Vagina (tissue), 2 donors: ENCODE measurements around the gene TRIM15. TPM values are rescaled to one million over a fixed set of nuclear protein-coding genes. Genes with fewer than 3 reads are reported as not detected.

Experiments
- DNase-seq, 2 donors: peaks; one replicate each; pipeline ENCODE4 v3.0.0-alpha.2; 2017; ENCODE audit errors: extremely low spot score in 2 of 2
- H3K27ac ChIP-seq: fragments of 200-600 bp; sonication (generic); one replicate; pipeline ENCODE4 v1.5.1; 2019
- H3K27me3 ChIP-seq: fragments of 200-600 bp; sonication (generic); one replicate; pipeline ENCODE4 v1.5.1; 2019
- H3K36me3 ChIP-seq, 2 donors: fragments of 200-600 bp; sonication (generic); one replicate each; pipeline ENCODE4 v1.5.1; 2017 to 2019
- H3K4me1 ChIP-seq: fragments of 200-600 bp; sonication (generic); one replicate; pipeline ENCODE4 v1.5.1; 2019
- H3K4me3 ChIP-seq, 2 donors: fragments of 200-600 bp; sonication (generic); 1 replicate in 1 of 2; 2 replicates in 1 of 2; pipeline ENCODE4 v1.5.1; 2016 to 2019
- H3K9me3 ChIP-seq: fragments of 200-600 bp; sonication (generic); one replicate; pipeline ENCODE4 v1.5.1; 2019
- CTCF ChIP-seq, 3 experiments: fragments of 450-650 bp in 2 of 3; fragments of 200-600 bp in 1 of 3; sonication (generic) in 1 of 3; IDR thresholded peaks; one replicate each; pipeline ENCODE4 v1.5.1; 2017 to 2019; ENCODE audit warnings: antibody characterized with exemption in 3 of 3, mild to moderate bottlenecking in 2 of 3, moderate library complexity in 2 of 3
- POLR2A ChIP-seq, 2 donors: fragments of 450-650 bp; IDR thresholded peaks; one replicate each; pipeline ENCODE4 v1.6.1; 2017; ENCODE audit warnings: antibody characterized with exemption in 2 of 2, mild to moderate bottlenecking in 2 of 2, moderate library complexity in 2 of 2
- POLR2AphosphoS5 ChIP-seq, 2 donors: sonication (generic); formaldehyde crosslinking; IDR thresholded peaks; one replicate each; pipeline ENCODE4 v1.9.0; 2017; ENCODE audit warnings: antibody characterized with exemption in 2 of 2, mild to moderate bottlenecking in 2 of 2, low read depth in 1 of 2; ENCODE audit not compliant: insufficient read depth in 1 of 2
- intact Hi-C: fragments of 100-400 bp; cut with DNase I; formaldehyde crosslinking; loops from one replicate; pipeline ENCODE4 v1.15.1; 2023
- total RNA-seq: library from RNA; depleted of rRNA; stranded (reverse); fragments of >200 nt; gene quantifications from one replicate; pipeline ENCODE4 v1.2.3, GENCODE V29; 2016

TRIM15 gene
- total RNA-seq, 1 donor from 2014 or later: not detected

GRCh38 chr6:30175765-30176164 is 12.4 kb downstream of the TRIM15 start:
- Histone ChIP-seq H3K27ac (no peak overlapping the region), H3K4me3 (no peak overlapping the region), H3K4me1 (peaks cover 9% of the 10 kb centered on the region), H3K36me3 (no peaks in the 10 kb centered on the region), H3K27me3 (peaks cover 8% of the 10 kb centered on the region), H3K9me3 (no peaks in the 10 kb centered on the region)
- DNase-seq: peak in 1 of 2 donors; percentile 29
- intact Hi-C loops: no loop called here
- no peak for TF ChIP-seq CTCF (IDR thresholded peaks at IDR 0.05)

GRCh38 chr6:30178837-30179236 is 15.5 kb downstream of the TRIM15 start:
- no peaks in the 10 kb centered on the region for H3K27me3 ChIP-seq
- intact Hi-C loops: no loop called here
- H3K27ac ChIP-seq: no peak overlapping the region
- TF ChIP-seq POLR2AphosphoS5 (IDR thresholded peaks at IDR 0.05; ENCODE audit: insufficient read depth in 1 of 2, low read depth in 1 of 2) (no peak), CTCF (IDR thresholded peaks at IDR 0.05) (no peak), POLR2A (IDR thresholded peaks at IDR 0.05) (no peak)
- H3K4me3 ChIP-seq: no peak overlapping the region
- no peaks in the 10 kb centered on the region for H3K4me1 ChIP-seq
- no peaks in the 10 kb centered on the region for H3K36me3 ChIP-seq
- H3K9me3 ChIP-seq: no peaks in the 10 kb centered on the region
- no peak for DNase-seq

- no peak for TF ChIP-seq CTCF (IDR thresholded peaks at IDR 0.05)
- TF ChIP-seq POLR2AphosphoS5 (IDR thresholded peaks at IDR 0.05; ENCODE audit: insufficient read depth in 1 of 2, low read depth in 1 of 2): no peak
- TF ChIP-seq POLR2A (IDR thresholded peaks at IDR 0.05): no peak
- Histone ChIP-seq H3K27ac (no peak overlapping the region), H3K27me3 (no peaks in the 10 kb centered on the region), H3K4me1 (no peaks in the 10 kb centered on the region), H3K4me3 (no peak overlapping the region), H3K36me3 (peaks cover 0 to under 1% of the 10 kb centered on the region in 2 donors), H3K9me3 (no peaks in the 10 kb centered on the region)
- intact Hi-C loops: no loop called here
- DNase-seq: no peak
These were observed 16.8 kb downstream of the TRIM15 start for GRCh38 chr6:30180145-30180544.

- DNase-seq: no peak
- no peaks in the 10 kb centered on the region for H3K9me3 ChIP-seq
- H3K4me1 ChIP-seq: no peaks in the 10 kb centered on the region
- intact Hi-C loops: no loop called here
- no peaks in the 10 kb centered on the region for H3K27me3 ChIP-seq
- H3K27ac ChIP-seq: no peak overlapping the region
- TF ChIP-seq POLR2AphosphoS5 (IDR thresholded peaks at IDR 0.05; ENCODE audit: insufficient read depth in 1 of 2, low read depth in 1 of 2): no peak
- TF ChIP-seq POLR2A (IDR thresholded peaks at IDR 0.05): no peak
- TF ChIP-seq CTCF (IDR thresholded peaks at IDR 0.05): no peak
- H3K36me3 ChIP-seq: peaks cover 0 to 30% of the 10 kb centered on the region in 2 donors
- no peak overlapping the region for H3K4me3 ChIP-seq
These were observed 21.2 kb downstream of the TRIM15 start for GRCh38 chr6:30184417-30185031.

- DNase-seq: peak in 1 of 2 donors; percentile 49
- Histone ChIP-seq H3K27me3 (no peaks in the 10 kb centered on the region), H3K36me3 (peaks cover 0 to 44% of the 10 kb centered on the region in 2 donors), H3K4me1 (no peaks in the 10 kb centered on the region), H3K9me3 (no peaks in the 10 kb centered on the region), H3K4me3 (no peak overlapping the region), H3K27ac (no peak overlapping the region)
- intact Hi-C loops: no loop called here
- no peak for TF ChIP-seq POLR2AphosphoS5 (IDR thresholded peaks at IDR 0.05; ENCODE audit: insufficient read depth in 1 of 2, low read depth in 1 of 2)
- TF ChIP-seq CTCF (IDR thresholded peaks at IDR 0.05): no peak
- TF ChIP-seq POLR2A (IDR thresholded peaks at IDR 0.05): no peak
These were observed 22.6 kb downstream of the TRIM15 start for GRCh38 chr6:30185846-30186484.
